GM19455 (cell line): Measurements from ENCODE around the gene CPOX.

Source experiments
- ATAC-seq: cut with Tn5 transposase; IDR thresholded peaks from one replicate; pipeline ENCODE4 v1.9.1; 2021; ENCODE audit not compliant: unreplicated experiment

Gene CPOX

GRCh38 chr3:98596541-98597500, 3.4 kb upstream of the CPOX start:
- no peak for ATAC-seq

- ATAC-seq: no peak
Measured at GRCh38 chr3:98596087-98596486, 2.7 kb upstream of the CPOX start.

- no peak for ATAC-seq
Measured at GRCh38 chr3:98594628-98595324, 1.4 kb upstream of the CPOX start.

- ATAC-seq: no peak
Measured at GRCh38 chr3:98592345-98592935, 971 bp downstream of the CPOX start.

GRCh38 chr3:98589331-98590036, 3.9 kb downstream of the CPOX start:
- no peak for ATAC-seq

- ATAC-seq: no peak
Measured at GRCh38 chr3:98588065-98588464, 5.3 kb downstream of the CPOX start.

- ATAC-seq: no peak
Measured at GRCh38 chr3:98587654-98588053, 5.8 kb downstream of the CPOX start.

- ATAC-seq: no peak
Measured at GRCh38 chr3:98584547-98584946, 8.9 kb downstream of the CPOX start.

GRCh38 chr3:98583766-98584165, 9.6 kb downstream of the CPOX start:
- ATAC-seq: no peak

GRCh38 chr3:98582042-98582441, 11.4 kb downstream of the CPOX start:
- ATAC-seq: no peak

GRCh38 chr3:98581474-98581873, 11.9 kb downstream of the CPOX start:
- no peak for ATAC-seq

- no peak for ATAC-seq
Measured at GRCh38 chr3:98580401-98581386, 12.7 kb downstream of the CPOX start.

GRCh38 chr3:98577178-98577895, 16.1 kb downstream of the CPOX start:
- ATAC-seq: no peak

GRCh38 chr3:98574132-98574531, 19.3 kb downstream of the CPOX start:
- ATAC-seq: no peak

GRCh38 chr3:98573181-98573728, 20.2 kb downstream of the CPOX start:
- ATAC-seq: peak; percentile 67

- ATAC-seq: no peak
Measured at GRCh38 chr3:98568402-98568801, 25.0 kb downstream of the CPOX start.

- no peak for ATAC-seq
Measured at GRCh38 chr3:98567666-98568270, 25.6 kb downstream of the CPOX start.

- no peak for ATAC-seq
Measured at GRCh38 chr3:98565843-98566242, 27.6 kb downstream of the CPOX start.

- no peak for ATAC-seq
Measured at GRCh38 chr3:98565237-98565643, 28.2 kb downstream of the CPOX start.
